HG03060 (cell line): Measurements from ENCODE around the gene SFMBT2.
"Not testable (repeated sequence)": the region's sequence is repeated elsewhere in the genome, so short reads cannot be mapped to it uniquely, and the experiment has no call there.

ENCODE experiments used
- ATAC-seq: cut with Tn5 transposase; IDR thresholded peaks from one replicate; pipeline ENCODE4 v1.9.1; 2021; ENCODE audit warnings: low read depth, moderate number of reproducible peaks; ENCODE audit not compliant: unreplicated experiment

SFMBT2 gene

DNA sequence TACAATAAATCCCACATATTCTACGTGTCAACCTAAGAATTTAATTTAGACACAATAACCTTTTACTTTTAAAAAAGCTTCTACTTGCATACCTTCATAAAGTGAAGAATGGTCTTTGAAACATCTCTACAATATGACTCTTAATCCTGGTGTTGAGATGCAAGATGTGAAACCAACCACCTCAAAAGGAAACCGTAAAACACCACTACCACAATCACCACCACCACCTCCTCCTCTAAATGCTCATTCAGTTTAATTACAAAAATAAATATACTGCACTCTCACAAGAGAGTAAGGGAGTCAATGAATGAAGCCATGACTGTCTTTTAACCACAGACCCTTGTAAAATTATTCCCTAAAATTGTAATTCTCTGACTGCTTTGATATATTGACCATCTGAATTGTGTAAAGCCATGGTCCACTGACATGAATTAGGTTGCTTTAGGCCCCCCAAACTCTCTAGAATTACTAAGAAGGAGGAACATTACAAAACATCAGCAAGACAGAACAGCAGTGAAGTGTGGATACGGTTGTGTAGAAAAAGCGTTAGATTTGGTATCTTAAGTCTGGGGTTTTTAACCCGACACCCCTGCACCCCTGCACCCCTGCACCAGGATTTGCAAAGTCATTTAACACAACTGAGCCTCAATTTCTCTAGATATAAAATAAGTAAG is 171.4 kb downstream of the SFMBT2 start:
- ATAC-seq, result no peak

DNA sequence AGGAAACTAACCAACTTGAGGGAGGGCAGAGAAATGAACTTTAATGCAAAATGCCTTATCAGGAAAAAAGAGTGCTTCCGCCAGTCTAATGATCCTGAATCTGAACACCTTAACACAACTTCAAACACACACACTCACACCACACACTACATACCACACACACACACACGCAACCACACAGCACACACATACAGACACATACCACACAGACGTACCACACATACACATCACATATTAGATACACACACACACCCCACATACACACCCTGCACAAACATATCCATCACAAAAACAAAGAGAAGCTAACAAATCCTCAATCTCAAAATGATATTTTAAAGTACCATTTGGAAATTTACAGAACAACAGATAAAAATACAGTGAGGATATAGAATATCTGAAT is 175.5 kb downstream of the SFMBT2 start:
- no peak for ATAC-seq

DNA sequence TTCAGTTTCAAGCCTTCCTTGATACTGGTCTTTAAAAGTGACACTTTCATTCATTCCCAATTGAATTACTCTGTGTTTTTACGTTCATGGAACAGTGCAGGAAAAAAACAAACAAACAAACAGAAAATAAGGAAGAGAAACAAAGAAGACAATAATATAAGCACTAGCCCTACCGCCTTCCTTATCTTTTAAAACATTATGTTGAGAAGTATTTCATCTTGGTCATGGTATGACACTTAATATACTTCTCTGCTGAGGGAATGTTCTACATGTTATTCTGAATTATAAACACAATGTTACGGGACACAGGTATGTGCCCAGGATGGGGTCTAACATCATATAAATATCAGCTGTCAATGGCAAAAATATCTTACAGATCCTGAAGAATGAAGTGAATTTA is 176.7 kb downstream of the SFMBT2 start:
- ATAC-seq, result no peak

DNA sequence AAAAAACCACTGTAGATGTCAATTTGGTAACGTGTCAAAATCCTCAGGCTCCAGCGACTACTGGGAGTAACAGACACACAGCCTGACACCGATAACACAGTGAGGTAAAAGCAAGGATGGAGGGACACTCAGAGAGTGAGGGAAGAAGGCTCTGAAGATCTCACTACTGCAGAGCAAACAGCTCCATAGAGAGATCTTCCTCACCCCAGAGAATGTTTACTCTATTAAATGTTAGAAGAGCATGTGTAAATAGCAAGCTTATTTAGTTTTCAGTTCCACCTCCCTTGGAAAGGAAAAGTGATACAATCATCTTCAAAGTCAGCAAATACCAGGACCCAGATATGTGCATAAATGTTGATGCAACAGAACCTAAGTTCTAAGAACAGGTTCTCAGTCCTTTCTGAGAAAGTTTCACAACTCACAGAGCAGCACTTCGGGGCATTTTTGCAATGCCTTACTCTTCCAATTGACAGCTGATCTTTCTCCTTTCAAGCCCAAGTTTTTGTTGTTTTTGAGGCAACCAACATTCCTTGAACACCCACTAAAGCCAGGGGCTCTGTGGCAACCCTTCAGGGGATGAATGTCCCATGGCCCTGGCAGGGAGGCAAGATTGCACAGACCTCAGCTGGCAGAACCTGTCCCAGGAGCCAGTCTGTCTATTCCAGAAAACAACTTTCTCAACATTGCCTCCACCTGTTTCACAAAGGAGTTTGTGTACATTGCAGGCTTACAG is 177.4 kb downstream of the SFMBT2 start:
- ATAC-seq, result no peak

DNA sequence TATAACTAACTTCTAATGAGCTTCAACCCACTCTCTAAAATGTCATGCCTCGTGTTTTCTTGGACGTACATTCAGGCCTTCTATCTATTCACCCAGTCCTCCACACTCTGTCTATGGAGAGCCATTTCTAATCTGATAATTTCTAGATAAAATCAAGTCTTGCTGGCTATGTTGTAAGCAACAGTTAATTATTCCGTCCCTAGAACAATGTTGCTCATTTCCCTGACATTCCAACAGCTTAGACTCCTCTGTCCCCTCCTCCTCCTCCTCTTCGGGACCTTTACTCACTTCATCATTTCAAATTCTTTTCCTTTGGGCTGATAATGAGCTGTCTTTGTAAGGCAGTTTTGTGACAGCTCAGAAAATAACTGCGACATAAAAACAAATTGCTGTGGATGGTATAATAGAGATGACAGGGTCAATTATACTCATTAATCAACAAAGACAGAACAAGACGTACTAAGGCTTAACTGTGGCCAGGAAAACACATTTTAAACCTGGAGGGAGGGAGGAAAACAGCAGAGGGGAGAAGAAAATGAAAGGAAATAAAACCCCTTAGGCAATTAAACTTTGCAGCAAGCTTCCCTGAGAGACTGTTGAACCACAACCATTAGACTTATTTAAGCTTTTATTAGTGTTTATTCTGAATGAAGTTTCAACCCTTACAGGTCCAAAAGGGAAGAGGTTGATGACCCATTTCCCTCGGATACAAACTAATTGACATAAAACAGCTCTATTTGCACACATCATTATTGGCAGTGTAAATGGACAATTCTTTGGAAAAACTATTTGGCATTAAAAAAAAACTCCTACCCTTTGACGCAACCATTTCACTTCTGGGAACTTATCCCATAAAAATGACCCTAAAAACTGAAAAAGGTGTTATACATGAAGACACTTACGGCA is 179.1 kb downstream of the SFMBT2 start:
- no peak for ATAC-seq

DNA sequence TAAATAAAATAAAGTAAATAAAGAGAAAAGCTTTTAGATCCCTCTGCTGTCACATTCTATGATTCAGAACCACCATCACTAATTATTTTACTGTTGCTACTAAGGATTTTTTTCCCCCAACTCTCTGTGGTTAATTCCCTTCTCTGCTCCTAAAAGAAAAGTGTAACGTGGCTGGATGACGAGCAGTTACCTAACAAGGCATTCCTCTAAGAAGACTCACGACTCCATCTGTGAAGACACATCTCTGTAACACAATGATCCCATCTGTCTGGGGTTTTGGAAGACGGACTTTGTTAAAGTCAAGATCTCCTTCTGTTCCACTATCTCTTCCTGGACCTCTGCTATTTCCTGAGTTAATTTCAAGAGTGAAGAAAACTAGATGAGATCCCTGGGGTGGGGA is 179.9 kb downstream of the SFMBT2 start:
- no peak for ATAC-seq

DNA sequence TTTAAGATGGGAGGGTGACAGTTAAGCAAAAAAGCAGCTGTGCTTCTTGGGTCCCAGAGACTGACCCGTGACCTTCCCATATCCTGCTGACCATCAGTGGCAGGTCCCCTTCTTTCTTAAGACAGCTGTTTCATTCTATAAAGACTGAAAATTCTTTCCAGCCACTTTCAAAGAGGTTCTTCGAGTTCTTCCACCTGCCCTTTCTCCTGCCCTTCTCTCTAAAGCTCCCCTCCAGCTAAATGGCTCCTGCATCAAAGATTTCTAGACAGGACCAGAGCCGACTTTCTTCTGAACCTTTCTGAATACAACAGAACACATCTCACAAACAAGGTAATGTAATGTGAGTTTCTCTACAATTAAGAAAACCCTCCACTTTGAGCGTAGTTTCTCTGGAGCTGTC is 180.8 kb downstream of the SFMBT2 start:
- no peak for ATAC-seq

DNA sequence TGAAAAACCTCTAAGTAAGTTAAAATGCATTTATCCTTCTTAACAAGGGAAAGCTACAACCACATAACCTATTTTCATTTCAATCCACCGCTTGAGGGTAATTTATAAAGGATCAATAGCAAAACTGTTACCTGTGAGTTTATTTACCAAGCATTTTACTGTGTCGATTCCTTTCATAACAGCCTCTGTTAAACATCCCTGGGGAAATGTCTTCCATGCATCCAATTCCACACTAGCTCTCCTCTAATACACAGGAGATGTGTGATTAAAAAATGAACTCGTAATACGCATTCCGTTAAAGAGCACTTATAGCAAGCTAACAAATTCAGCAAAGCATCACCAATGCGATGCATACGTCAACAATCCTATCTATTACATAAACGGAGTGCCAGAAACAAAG is 185.7 kb downstream of the SFMBT2 start:
- no peak for ATAC-seq

DNA sequence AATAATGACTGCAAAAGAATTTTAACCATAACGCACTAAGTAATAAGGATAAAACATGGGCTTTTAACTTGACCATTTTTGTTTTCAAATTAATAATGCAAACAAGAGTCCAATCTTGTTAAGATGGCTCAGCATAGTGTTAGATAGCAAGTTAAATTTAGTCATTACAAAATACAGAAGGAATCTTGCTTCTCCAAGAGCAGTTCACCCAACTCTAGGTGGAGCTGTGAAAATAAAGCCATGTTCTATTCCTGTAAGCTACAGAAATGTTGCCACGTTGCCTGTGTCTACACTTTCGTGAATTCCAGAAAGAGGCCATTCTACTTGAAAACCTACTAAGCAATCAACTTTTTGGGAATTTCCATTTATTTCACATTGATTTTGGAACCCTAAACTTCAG is 191.9 kb downstream of the SFMBT2 start:
- ATAC-seq, result no peak

DNA sequence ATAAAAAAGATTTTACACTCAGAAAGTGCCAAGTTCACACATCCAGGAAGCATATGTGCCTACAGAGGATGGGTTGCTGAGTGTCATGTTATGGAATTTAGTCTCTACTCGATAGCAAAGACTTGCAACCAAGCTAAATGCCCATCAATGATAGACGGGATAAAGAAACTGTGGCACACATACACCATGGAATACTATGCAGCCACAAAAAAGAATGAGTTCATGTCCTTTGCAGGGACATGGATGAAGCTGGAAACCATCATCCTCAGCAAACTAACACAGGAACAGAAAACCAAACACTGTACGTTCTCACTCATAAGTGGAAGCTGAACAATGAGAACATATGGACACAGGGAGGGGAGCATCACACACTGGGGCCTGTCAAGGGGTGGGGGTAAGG is 198.1 kb downstream of the SFMBT2 start:
- ATAC-seq, result not testable (repeated sequence)

DNA sequence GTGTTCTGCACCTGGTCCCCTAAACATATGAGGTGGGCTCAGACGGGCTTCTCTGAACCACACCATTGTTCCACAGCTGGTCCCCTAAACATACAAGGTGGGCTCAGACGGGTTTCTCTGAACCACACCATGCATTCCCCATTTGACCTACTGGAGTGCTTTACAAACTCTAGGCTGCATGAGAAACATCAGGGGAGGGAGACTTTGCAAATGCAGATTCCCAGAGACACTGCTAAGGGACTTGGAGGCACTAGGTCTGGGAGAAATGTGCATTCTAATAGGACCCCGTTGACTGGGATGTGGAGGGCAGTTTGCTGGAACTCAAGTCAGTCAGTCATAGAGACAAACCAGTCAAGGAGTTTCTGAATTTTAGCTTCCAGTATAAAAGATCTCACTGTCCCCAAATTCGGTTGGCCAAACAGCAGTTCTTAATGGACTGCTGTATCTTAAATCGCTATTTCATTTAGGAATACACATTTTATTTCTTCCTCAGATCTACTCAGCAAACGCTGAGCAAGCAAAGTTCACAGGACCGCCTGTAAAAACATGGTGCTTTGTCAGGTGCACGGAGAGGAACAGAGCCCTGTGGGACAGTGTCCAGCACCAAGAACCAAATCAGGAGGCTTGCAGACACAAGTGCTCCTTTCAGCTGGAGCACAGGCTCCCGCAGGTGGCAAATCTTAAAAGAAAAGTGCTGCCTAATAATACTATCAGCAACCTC is 198.8 kb downstream of the SFMBT2 start:
- no peak for ATAC-seq

DNA sequence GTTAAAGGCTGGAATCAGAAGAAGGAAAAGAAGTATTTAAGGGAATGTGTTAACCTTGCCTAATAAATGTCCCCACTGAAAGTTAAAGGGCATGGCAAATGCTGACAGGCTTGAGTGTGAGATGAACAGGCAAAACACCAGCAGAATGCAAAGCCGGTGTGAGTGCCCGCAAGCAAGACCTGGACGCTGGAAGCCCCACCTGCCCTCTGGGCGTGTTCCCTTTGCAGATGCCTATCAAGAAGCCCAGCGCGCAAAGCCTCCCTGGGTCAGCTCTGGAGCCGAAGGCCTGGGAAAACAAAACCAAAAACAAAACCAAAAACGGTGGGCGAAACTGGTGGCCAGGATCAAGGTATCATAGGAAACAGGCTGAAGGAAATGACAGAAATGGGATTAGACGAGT is 200.3 kb downstream of the SFMBT2 start:
- no peak for ATAC-seq

DNA sequence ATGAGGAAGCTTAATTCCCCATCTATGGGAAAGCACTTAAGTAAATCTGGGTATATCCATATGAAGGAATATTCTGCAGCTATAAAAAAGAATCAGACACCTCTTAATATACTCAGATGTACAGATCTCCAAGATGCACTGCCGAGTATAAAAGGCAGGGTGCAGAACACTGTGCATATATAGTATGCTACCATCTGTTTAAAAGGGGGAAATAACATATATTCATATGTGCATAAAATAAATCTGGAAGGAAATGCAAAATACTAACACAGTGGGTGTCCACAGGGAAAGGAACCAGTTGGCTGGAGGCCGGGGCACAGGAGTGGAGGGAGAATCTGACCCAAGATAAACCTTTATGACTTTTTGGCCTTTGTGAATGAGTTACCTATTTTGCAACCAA is 201.4 kb downstream of the SFMBT2 start:
- ATAC-seq, result no peak

DNA sequence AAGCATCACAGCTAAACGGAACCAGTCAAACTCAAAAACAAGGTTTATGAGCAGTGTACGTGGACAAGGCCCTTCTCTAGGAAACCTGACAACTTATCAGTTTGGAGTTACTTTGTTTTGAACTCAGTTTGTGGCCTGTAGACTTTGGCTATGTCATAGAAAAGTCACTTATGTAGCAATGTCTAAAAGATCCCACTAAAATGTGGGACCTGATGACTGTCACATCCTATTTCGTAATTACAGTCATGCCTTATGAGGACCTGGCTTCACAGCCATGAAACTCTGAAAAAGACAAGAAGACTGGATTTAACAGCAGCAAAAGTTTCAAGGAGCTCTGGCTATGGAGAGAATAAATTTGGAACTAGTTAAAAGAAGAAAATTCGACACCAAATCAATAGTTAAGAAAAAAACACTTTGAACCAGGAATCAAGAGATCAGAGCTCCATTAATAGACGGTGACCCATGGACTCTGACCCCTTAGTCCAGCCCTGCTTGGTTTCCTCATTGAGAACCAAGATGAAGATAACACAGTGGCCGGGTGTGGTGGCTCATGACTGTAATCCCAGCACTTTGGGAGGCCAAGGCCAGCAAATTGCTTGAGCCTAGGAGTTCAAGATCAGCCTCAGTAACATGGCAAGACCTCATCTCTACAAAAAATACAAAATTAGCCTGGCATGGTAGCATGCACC is 204.3 kb downstream of the SFMBT2 start:
- no peak for ATAC-seq

DNA sequence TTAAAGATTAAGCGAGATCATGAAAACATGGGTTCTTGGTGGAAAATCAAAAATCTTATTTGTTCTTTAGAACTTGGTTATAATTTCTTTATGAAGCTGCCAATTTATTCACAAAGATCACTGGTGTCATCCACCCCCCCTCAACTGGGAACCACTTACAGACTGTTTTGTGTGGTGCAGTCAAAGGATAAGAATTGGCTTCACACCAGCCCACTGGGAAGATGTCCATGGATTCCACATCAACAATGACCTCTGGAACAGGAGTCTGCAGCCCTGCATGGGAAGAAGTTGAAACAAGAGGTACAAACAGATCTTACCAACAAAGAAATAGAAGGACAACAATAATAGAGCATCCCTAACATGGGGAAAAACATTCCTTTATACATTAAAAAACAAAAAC is 205.2 kb downstream of the SFMBT2 start:
- no peak for ATAC-seq

DNA sequence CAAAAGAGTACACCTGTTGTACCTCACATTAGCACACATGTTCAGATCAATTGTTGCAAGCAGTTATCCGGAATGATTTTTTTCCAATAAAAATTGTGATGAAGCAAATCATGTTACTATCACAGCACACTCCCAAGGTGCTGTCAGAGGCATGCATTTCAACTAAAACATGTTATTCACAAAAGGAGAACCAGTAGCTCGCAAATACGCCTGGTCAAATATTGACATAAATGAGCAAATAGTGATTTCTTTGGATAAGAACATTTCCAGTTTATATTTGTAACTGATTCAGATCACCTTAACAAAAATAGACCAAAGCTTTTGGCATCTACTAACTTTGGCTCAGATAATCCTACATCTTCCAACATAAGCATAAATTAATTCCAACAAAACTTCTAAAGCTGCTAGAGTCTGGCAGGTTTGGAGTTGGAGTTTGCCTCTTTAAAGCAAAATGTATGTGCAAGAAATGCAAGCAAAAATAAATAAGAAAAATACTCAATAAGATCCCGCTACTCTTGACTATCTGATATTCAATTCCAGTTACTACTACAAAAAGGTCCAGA is 208.0 kb downstream of the SFMBT2 start:
- no peak for ATAC-seq

DNA sequence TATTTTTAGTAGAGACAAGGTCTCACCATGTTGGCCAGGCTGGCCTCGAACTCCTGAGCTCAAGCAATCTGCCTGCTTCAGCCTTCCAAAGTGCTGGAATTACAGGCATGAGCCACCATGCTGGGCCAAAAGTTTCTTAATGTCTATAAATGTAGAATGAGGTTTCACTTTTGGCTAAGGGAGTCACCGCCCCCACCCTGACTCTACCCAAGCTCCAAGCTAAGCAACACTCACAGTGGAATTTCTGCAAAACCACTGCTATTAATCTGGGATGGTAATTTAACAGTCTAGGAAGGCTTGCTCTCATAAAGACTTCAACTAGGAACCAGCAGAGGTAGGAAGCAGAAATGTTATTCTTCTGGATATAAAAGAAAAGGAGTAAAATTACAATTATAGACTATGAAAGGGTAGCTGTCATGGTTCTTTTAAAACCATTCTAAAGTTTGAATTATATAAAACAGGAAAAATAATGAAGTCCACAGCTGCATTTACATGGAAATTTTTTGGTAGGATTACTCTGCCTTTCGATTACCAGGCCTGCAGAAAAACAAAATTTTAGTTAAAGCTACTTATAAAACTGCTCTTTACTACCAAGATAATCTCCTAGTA is 211.6 kb downstream of the SFMBT2 start:
- no peak for ATAC-seq

DNA sequence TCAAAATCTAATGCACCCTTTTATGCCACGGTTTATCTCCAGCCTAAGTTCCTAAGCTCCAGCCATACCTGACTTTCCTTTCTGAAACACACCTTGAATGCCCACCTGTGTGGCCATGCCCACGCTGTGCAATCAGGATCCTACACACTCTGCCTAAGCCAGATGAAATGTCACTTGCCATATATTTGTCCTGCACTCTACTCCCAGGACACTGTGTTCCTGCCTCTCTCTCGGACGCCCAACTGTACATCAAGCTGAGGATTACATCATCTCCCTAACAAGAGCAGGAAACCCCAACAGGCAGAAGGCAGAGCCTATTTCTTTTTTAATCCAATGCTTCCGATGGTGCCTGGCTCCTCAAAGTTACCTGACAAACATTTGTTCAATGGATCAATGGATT is 214.6 kb downstream of the SFMBT2 start:
- no peak for ATAC-seq

DNA sequence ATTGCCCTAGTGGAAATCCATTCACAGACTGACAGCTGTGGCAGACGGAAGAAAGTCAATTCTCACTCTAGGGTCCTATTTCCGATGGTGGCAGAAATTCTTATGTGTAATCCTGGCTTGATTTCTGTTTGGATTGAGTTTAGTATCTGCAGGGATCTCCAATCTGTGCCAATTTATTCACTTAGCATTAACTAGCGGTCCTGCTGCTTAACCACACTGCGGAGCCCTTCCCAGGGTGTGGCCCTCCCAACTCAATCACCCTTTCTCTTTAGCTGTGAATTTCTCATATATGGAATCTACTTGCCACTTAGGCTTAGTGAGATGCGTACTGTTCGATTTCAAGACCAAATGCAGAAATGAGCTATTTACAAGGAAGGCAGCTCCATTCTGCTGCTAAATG is 215.7 kb downstream of the SFMBT2 start:
- ATAC-seq, result no peak
